Chondrocyte (in vitro differentiated cells): ENCODE results near the gene TNFAIP3. TPM values are rescaled to one million over a fixed set of nuclear protein-coding genes. Genes with fewer than 3 reads are reported as not detected.

Experiments used
- DNase-seq: peaks from one replicate; pipeline ENCODE4 v3.0.0; 2021; ENCODE audit warnings: mixed read lengths, low spot score
- H3K27ac Mint-ChIP-seq: one replicate; pipeline ENCODE4 v1.8.0; 2021; ENCODE audit warnings: mild to moderate bottlenecking, moderate library complexity, mixed read lengths; ENCODE audit not compliant: unreplicated experiment
- H3K27me3 Mint-ChIP-seq: 2 replicates; pipeline ENCODE4 v1.8.0; 2021; ENCODE audit warnings: low read depth, mixed read lengths
- H3K36me3 Mint-ChIP-seq: 2 replicates; pipeline ENCODE4 v1.8.0; 2021; ENCODE audit warnings: low read depth, mixed read lengths
- H3K4me1 Mint-ChIP-seq: 2 replicates; pipeline ENCODE4 v1.8.0; 2021; ENCODE audit warnings: low read depth, mild to moderate bottlenecking, mixed read lengths
- H3K4me3 Mint-ChIP-seq: one replicate; pipeline ENCODE4 v1.8.0; 2021; ENCODE audit warnings: mild to moderate bottlenecking, moderate library complexity, mixed read lengths; ENCODE audit not compliant: unreplicated experiment
- H3K9me3 Mint-ChIP-seq: 2 replicates; pipeline ENCODE4 v1.8.0; 2021; ENCODE audit warnings: low read depth, mixed read lengths
- total RNA-seq: library from RNA; stranded (reverse); gene quantifications from 3 replicates; pipeline ENCODE4 v1.2.1, GENCODE V29; 2021
- TF ChIP-seq, protein P1 (sequence below): fragments of 200-600 bp; sonication (generic); IDR thresholded peaks from 2 replicates; pipeline ENCODE4 v1.5.0; 2021; ENCODE audit warnings: antibody characterized with exemption, mild to moderate bottlenecking, moderate library complexity

TNFAIP3 gene
- total RNA-seq, 1 donor from 2014 or later = 7.2 TPM

- H3K27ac Mint-ChIP-seq = no peak overlapping the region
- no peaks in the 10 kb centered on the region for H3K27me3 Mint-ChIP-seq
- H3K9me3 Mint-ChIP-seq = no peaks in the 10 kb centered on the region
Measured at GRCh38 chr6:137827977-137828810, 38.9 kb upstream of the TNFAIP3 start.

GRCh38 chr6:137829641-137830083, 37.4 kb upstream of the TNFAIP3 start:
- no peak overlapping the region for H3K4me3 Mint-ChIP-seq
- H3K36me3 Mint-ChIP-seq = no peaks in the 10 kb centered on the region
- TF ChIP-seq, protein P1, sequence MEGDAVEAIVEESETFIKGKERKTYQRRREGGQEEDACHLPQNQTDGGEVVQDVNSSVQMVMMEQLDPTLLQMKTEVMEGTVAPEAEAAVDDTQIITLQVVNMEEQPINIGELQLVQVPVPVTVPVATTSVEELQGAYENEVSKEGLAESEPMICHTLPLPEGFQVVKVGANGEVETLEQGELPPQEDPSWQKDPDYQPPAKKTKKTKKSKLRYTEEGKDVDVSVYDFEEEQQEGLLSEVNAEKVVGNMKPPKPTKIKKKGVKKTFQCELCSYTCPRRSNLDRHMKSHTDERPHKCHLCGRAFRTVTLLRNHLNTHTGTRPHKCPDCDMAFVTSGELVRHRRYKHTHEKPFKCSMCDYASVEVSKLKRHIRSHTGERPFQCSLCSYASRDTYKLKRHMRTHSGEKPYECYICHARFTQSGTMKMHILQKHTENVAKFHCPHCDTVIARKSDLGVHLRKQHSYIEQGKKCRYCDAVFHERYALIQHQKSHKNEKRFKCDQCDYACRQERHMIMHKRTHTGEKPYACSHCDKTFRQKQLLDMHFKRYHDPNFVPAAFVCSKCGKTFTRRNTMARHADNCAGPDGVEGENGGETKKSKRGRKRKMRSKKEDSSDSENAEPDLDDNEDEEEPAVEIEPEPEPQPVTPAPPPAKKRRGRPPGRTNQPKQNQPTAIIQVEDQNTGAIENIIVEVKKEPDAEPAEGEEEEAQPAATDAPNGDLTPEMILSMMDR = no peak
- DNase-seq = no peak
- H3K27ac Mint-ChIP-seq = no peak overlapping the region
- no peaks in the 10 kb centered on the region for H3K27me3 Mint-ChIP-seq
- H3K9me3 Mint-ChIP-seq = no peaks in the 10 kb centered on the region
- peaks cover 10% of the 10 kb centered on the region for H3K4me1 Mint-ChIP-seq

More at GRCh38 chr6:137827977-137828810, 38.9 kb upstream of the TNFAIP3 start:
- TF ChIP-seq, protein P1 = no peak
- DNase-seq = no peak
- H3K4me3 Mint-ChIP-seq = no peak overlapping the region
- H3K36me3 Mint-ChIP-seq = no peaks in the 10 kb centered on the region
- peaks cover 19% of the 10 kb centered on the region for H3K4me1 Mint-ChIP-seq

- Mint-ChIP-seq H3K27ac (no peak overlapping the region), H3K9me3 (no peaks in the 10 kb centered on the region), H3K36me3 (no peaks in the 10 kb centered on the region), H3K4me3 (no peak overlapping the region), H3K27me3 (no peaks in the 10 kb centered on the region), H3K4me1 (peaks cover 10% of the 10 kb centered on the region)
- TF ChIP-seq, protein P1 = no peak
- DNase-seq = no peak
Measured at GRCh38 chr6:137830511-137830911, 36.5 kb upstream of the TNFAIP3 start.

- Mint-ChIP-seq H3K27me3 (no peaks in the 10 kb centered on the region), H3K36me3 (no peaks in the 10 kb centered on the region), H3K4me1 (peaks cover 10% of the 10 kb centered on the region), H3K4me3 (no peak overlapping the region), H3K9me3 (no peaks in the 10 kb centered on the region), H3K27ac (no peak overlapping the region)
- TF ChIP-seq, protein P1 = no peak
- DNase-seq = no peak
Measured at GRCh38 chr6:137832110-137832509, 34.9 kb upstream of the TNFAIP3 start.

- peaks cover 10% of the 10 kb centered on the region for H3K4me1 Mint-ChIP-seq
Measured at GRCh38 chr6:137834508-137834907, 32.6 kb upstream of the TNFAIP3 start.

More at GRCh38 chr6:137834508-137834907, 32.6 kb upstream of the TNFAIP3 start:
- Mint-ChIP-seq H3K27me3 (no peaks in the 10 kb centered on the region), H3K9me3 (peaks cover 18% of the 10 kb centered on the region), H3K4me3 (no peak overlapping the region), H3K27ac (no peak overlapping the region), H3K36me3 (no peaks in the 10 kb centered on the region)
- no peak for DNase-seq
- TF ChIP-seq, protein P1 = no peak
